HG03457 (cell line): Measurements from ENCODE around the gene SLC10A2.

Experiments
- ATAC-seq: cut with Tn5 transposase; IDR thresholded peaks from one replicate; pipeline ENCODE4 v1.9.1; 2021; ENCODE audit warnings: moderate number of reproducible peaks; ENCODE audit not compliant: unreplicated experiment

Gene SLC10A2

DNA sequence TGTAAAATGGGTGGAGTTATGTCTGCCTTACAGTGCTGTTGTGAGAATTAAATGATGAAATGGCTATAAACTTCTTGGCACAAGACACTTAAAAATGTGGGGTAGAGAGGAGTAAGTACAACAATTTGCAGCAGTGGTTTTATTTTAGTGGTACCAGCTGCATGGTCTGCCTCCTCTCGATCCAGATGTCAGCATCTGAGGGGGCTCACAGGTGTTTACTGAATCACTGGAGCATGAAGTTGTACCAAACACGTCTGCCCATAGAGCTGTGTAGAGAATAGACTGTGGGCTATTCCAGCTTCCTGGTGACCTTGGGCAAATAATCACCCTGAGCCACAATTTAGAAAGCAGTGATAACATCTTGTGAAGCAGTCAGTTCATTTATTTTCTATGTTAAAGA, 11.1 kb downstream of the SLC10A2 start:
- no peak for ATAC-seq

DNA sequence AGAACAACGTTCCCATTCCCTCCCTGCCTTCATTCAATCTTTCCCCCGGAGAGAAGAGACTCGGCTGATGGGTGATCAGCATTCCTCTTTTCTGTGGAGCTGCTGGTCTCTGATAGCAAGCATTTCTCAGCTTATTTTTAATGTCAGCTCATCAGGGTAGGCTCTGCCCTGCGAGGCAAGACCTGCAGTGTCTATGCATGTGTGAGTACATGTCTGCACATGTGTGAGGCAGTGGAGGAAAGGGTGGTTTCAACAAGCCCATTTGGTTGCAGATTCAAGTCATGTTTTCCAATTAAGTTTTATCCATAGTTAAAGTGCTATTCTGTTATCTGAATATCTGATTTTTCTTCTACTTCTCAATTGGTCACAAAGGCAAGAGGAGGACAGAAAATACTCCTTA, 19.5 kb downstream of the SLC10A2 start:
- ATAC-seq = no peak

DNA sequence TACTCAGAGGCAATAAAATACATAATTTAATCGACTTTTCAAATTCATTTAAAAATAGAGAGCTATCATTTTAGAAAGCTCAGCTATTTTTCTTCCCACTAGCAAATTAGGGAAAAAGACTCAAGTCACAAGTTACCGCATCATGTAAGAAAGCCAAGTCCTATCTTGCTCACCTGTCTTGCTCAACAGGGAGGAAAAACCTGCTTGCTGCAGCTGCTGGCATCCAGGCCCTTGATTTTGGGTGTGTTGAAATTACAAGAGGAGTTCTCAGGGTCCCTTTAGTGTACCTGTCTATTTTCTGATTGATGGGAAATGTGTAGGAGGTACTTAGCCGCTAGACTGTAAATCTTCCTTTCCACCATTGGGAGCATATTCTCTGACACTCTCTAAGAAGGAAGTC, 22.2 kb downstream of the SLC10A2 start:
- no peak for ATAC-seq

DNA sequence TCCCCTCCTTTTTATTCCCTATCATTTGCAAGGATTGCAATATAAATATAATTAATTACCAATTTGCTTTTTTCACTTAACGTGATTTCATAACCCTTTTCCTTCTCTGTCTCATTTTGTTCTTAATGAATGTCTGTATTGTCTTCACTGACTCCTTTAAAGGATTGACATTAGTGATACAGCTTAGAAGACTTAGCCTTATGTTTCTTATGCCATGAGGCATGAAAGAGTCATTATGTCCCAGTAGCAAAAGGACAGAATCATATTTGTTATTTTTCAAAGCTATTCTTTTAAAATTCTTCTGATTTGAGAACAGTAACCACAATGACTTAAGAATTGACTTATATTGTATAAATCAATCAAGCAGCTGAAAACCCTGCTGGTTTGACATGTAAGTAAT, 26.2 kb downstream of the SLC10A2 start:
- ATAC-seq = no peak

DNA sequence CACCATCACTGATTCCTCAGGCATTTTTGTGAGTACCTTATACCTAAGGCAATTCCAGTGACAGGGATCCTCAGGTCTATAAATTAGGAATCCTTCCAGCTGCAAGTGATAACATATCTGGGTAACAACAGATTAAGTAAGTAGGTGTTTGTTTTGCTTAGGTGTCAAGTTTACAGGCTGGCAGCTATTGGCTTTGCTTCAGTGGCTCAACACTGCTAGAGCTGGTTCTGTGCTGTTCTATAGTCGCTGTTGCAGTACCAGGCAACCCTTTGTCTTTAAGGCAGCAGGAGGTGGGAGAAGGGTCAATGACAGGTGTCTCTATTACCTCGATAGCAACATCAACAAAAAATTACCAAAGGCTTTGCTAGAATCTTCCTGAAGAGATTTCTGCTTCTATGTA, 27.0 kb downstream of the SLC10A2 start:
- ATAC-seq = no peak

GRCh38 chr13:103036268-103036667, 29.9 kb downstream of the SLC10A2 start:
- no peak for ATAC-seq

- ATAC-seq = no peak
Observed at GRCh38 chr13:103033999-103034398, 32.2 kb downstream of the SLC10A2 start.

DNA sequence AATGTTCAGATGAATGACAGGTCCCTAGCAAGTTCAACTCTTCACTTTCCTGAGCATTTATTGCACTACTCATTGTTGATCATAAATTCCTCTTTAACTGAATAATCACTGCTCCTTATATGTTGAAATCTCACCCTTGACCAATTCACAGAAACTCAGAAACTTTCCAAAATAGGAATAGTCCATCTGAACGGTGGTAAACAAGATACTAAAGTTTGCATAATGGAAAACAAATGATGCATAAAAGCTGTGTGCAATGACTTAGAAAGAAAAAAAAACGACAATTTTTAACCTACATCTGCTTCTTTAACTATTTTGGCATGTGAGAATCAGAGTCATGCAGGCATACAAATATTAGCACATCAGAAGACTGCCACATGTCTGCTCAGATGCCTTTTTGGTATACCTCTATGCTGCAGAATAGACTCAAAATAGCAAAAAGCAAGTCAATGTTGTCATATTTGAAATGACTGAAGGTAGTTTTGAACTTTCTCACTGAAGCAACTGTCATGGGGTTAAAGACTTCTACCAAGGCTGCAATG, 34.8 kb downstream of the SLC10A2 start:
- ATAC-seq = peak; percentile 72

DNA sequence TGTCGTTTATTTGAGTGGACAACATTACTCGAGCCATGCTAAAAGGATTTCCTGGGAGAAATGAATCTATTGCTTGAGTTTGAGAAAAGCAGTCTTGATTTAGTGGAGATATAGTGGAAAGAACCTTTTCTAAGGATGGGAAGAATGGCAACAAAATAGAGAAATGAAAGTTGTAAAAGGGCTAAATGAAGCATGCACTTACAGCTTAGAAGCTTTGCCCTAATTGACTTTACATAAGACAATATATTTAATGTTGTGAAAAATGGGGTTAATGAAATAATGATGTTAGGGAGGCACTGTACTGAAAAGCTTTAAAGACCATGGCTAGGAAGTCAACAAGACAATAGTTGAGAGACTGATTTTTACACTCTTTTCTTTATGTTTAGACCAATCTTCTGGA, 35.4 kb downstream of the SLC10A2 start:
- no peak for ATAC-seq

- ATAC-seq = no peak
Observed at GRCh38 chr13:103029798-103030197, 36.4 kb downstream of the SLC10A2 start.

DNA sequence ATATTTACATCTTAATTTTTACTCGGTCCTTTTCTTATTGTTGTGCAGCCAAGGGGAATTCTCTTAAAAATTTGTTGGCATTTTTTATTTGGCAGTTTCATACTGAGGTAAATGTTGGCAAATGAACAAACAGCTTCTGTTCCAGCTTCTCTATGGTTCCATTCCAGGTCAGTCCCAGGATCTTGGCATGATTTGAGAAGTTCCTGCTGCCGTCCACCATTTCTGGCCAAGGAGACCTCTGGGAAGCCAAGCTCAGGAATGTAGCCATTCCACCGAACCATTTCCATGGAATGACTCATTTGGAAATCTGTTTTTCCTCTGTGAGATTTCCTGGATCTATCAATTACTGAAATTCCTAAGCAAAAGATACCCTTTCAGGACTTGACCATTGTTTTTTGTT, 43.9 kb downstream of the SLC10A2 start:
- ATAC-seq = no peak

DNA sequence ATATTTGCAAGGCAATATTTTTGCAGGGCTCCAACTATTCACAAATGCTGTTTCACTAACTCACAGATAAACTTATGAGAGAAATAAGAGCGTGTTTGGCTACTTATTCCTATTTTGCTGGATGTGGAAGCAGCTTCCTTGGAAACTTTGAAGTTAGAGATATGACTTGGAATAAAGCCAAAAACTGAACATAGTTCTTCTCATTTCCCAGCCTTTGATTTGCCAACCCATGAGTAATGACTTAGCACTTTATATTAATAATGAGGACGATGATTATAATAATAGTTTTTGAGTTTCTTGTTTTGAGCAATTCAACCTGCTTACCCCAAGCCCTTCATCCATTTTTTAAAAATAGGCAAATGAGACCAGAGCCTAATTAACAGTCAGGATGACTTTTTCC, 47.7 kb downstream of the SLC10A2 start:
- ATAC-seq = no peak

DNA sequence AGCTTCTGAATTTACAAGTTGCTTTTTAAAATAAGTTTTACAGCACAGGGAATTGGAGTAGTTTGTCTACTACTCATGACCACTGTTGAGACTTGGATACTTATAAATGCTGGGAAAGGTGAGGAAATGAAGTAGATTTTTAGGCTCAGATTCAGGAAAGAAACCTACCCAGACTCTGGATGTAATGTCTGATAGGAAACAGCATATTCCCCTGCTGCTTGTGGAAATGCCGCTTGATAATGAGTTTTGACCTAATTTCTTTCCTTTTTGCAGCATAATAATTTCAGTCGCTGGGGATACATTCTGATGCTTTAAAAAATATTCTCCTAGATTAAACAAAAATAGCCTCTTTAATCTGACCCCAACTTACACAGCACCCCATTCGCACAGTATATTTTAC, 53.6 kb downstream of the SLC10A2 start:
- ATAC-seq = no peak

DNA sequence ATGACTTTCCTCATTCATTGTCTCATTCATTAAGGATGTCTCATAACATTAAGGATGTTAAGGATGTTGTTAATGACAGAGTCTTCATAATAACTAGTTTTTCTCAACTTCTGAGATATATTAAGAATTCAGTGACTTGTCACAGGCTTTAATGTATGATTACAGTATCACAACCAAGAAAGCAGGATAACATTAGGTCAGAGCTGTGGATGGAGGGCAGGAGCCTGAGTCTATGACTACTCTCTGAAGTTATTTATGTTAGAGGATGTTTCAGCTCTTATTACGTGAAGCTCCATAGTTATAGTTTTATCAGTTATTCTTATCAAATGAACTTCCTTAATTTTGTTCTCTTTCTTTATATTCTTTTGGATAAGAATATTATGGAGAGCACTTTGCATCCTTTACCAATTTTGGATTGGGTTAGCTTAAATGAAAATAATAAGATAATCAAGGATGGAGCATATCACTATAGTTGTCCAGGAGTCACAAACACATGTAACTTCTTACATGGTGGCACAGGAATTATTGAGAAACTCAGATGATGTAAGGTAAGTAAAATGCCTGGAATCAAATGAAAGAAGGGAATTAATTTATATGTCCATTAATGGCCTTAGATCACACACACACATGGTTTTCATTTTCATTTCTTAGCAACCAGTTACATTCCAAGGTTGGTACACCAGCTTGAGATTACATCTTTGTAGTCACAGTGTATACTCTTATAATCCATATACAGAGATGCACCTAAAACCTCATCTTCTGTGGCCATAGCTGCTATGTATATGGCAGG, 57.0 kb downstream of the SLC10A2 start:
- no peak for ATAC-seq

DNA sequence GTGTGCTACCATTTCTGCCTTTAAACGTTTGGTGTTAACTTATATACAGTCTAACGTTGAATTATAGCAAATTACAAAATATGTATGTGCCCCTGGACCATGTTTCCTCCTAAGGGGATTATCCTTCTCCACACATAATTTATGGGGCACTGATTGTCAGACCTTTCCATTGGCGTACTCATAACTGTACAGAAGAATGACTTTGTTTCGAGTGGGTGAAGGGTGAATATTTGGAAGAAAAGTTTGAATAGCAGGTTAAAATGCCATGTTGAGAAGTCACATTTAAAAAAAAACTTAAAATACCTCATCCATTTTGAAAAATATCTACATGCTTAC, 58.8 kb downstream of the SLC10A2 start:
- ATAC-seq = no peak

- ATAC-seq = peak; percentile 92
Observed at GRCh38 chr13:103006641-103007426, 59.4 kb downstream of the SLC10A2 start.

- ATAC-seq = no peak
Observed at GRCh38 chr13:103004661-103005345, 61.4 kb downstream of the SLC10A2 start.

GRCh38 chr13:103003631-103004030, 62.6 kb downstream of the SLC10A2 start:
- ATAC-seq = no peak

- ATAC-seq = no peak
Observed at GRCh38 chr13:103002279-103002678, 63.9 kb downstream of the SLC10A2 start.

DNA sequence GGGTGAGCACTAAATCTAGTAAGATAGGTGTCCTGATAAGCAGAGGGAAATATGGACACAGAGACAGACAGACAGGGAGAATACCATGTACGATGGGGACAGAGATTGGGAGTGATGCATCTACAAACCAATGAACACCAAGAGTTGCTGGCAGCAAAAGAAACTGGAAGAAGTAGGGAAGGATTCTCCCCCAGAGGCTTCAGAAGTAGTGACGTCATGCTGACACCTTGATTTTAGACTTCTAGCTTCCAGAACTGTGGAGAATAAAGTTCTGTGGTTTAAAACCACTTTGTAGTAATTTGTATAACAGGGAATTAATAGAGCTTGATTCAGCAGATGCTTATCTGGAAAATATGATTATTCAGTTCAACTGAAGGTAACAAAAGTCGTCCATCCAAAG, 66.1 kb downstream of the SLC10A2 start:
- ATAC-seq = no peak

GRCh38 chr13:102999499-102999898, 66.7 kb downstream of the SLC10A2 start:
- ATAC-seq = no peak
